Measurements from ENCODE around the gene ABCC10.
"Not testable (repeated sequence)": the region's sequence is repeated elsewhere in the genome, so short reads cannot be mapped to it uniquely, and the experiment has no call there.

ABCC10 gene

DNA sequence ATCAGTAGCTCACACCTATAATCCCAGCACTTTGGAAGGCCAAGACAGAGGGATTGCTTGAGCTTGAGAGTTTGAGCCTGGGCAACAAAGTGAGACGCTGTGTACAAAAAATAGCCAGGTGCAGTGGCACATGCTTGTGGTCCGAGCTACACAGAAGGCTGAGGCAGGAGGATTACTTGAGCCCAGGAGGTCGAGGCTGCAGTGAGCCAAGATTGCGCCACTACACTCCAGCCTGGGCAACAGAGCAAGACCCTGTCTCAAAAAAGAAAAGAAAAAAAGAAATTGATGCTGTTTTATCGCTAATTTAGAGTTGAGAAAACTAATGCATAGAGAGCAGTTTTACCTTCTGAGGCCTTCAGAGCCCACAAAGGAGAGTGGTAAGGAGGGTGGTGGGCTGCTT is 71.0 kb downstream of the ABCC10 start:
- not testable (repeated sequence) for DNase-seq

DNA sequence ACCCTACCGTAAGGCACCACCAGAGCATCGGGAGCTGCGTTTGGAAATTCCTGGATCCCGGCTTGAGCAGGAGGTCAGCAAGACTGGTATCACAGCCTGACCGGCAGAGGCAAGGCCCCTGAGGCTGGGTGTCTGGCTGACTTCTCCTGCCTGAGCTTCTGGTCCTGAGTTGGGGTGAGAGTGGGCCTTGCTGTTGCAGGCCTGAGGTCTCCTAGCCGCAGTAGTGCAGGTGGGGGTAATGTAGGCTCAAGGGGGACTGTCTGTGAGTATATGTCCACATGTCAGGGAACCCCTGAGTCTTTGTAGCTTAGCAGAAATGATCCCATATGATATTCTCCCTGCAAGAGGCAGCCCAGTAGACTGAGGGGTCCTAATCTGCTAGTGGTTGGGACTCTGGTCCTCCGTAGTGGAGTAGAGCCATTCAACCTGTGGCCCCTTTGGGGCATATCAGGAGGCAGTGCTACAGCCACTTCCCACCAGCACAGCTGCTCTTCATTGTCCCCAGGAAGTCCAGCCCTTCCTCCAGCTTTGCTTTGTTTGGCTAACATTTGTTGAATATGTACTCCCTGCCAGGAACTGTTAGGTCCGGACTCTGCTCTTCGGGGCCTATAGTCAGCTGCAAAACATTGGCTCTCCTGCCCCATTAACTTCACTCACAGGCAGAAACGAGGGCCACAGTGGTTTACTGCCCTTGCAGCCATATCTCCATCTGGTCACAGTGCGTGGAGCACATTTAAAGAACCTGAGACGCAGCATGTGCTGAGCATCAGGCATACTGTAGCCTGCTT is 71.9 kb downstream of the ABCC10 start:
- DNase-seq = no peak
